HepG2 (cell line): ENCODE results near the gene SNRNP48. TPM values are rescaled to one million over a fixed set of nuclear protein-coding genes. Genes with fewer than 3 reads are reported as not detected.

Experiments used
- ARHGAP35 ChIP-seq: sonication (generic); formaldehyde crosslinking; IDR thresholded peaks from 2 replicates; pipeline ENCODE4 v1.9.0; 2022; ENCODE audit warnings: mild to moderate bottlenecking, inconsistent platforms, moderate library complexity, missing genetic modification reagents, borderline replicate concordance
- ATF3 ChIP-seq: sonication (generic); formaldehyde crosslinking; IDR thresholded peaks from 2 replicates; pipeline ENCODE4 v1.4.0; 2020; ENCODE audit warnings: missing genetic modification reagents
- CC2D1A ChIP-seq: sonication (generic); formaldehyde crosslinking; IDR thresholded peaks from 2 replicates; pipeline ENCODE4 v1.8.1; 2023; ENCODE audit warnings: mild to moderate bottlenecking, missing genetic modification reagents
- CHD2 ChIP-seq: IDR thresholded peaks from 2 replicates; pipeline ENCODE4 v1.6.1; 2011; ENCODE audit warnings: low read depth, low read length, improper control_type of control experiment
- CREM ChIP-seq, 2 experiments: sonication (generic) in 1 of 2; formaldehyde crosslinking in 1 of 2; IDR thresholded peaks; 2 replicates each; pipeline versions ENCODE4 v1.4.0 to v1.6.1; 2016 to 2020; ENCODE audit warnings: antibody characterized with exemption in 1 of 2, mild to moderate bottlenecking in 1 of 2, missing genetic modification reagents in 1 of 2
- FLYWCH1 ChIP-seq: sonication (generic); formaldehyde crosslinking; IDR thresholded peaks from 2 replicates; pipeline ENCODE4 v1.8.1; 2023; ENCODE audit warnings: mild to moderate bottlenecking, missing genetic modification reagents
- FOXP1 ChIP-seq, 2 experiments: fragments of 450-650 bp in 1 of 2; IDR thresholded peaks; 2 replicates each; pipeline ENCODE4 v1.6.1; 2017 to 2018; ENCODE audit warnings: antibody characterized with exemption in 1 of 2
- MBNL3 ChIP-seq: fragments of 250-450 bp; sonication (Bioruptor Pico); conservative IDR thresholded peaks from 2 replicates; pipeline ENCODE4 v1.8.0; 2022; ENCODE audit warnings: mild to moderate bottlenecking, inconsistent platforms
- NR2F1 ChIP-seq, 2 experiments: fragments of 450-650 bp in 1 of 2; formaldehyde crosslinking in 1 of 2; IDR thresholded peaks; 2 replicates each; pipeline versions ENCODE4 v1.5.0 to v1.6.1; 2016 to 2020; ENCODE audit warnings: mild to moderate bottlenecking in 1 of 2, missing compliant biosample characterization in 1 of 2, missing genetic modification reagents in 1 of 2, moderate library complexity in 1 of 2
- RBAK ChIP-seq: sonication (generic); formaldehyde crosslinking; IDR thresholded peaks from 2 replicates; pipeline ENCODE4 v1.5.1; 2020; ENCODE audit warnings: mild to moderate bottlenecking, missing genetic modification reagents
- RBFOX2 ChIP-seq: fragments of 200-400 bp; formaldehyde crosslinking; IDR thresholded peaks from 2 replicates; pipeline ENCODE4 v1.6.1; 2017; ENCODE audit warnings: low read depth, mild to moderate bottlenecking, low read length
- RBM39 ChIP-seq: fragments of 200-400 bp; formaldehyde crosslinking; IDR thresholded peaks from one replicate; pipeline ENCODE4 v1.6.1; 2018; ENCODE audit warnings: antibody characterized with exemption, mild to moderate bottlenecking, low read depth, low read length; ENCODE audit not compliant: poor library complexity, severe bottlenecking
- REST ChIP-seq, 2 experiments: IDR thresholded peaks; 2 replicates each; pipeline ENCODE4 v1.6.1; 2011 to 2012; ENCODE audit warnings: low read length in 2 of 2, borderline replicate concordance in 1 of 2, low read depth in 1 of 2, mild to moderate bottlenecking in 1 of 2, moderate library complexity in 1 of 2
- RFXAP ChIP-seq: sonication (generic); formaldehyde crosslinking; IDR thresholded peaks from 2 replicates; pipeline ENCODE4 v1.4.0; 2020; ENCODE audit warnings: missing genetic modification reagents, borderline replicate concordance
- SAFB2 ChIP-seq: sonication (generic); formaldehyde crosslinking; IDR thresholded peaks from 2 replicates; pipeline ENCODE4 v1.5.1; 2020; ENCODE audit warnings: missing genetic modification reagents, low read depth, mild to moderate bottlenecking, borderline replicate concordance
- SRY ChIP-seq: sonication (generic); formaldehyde crosslinking; IDR thresholded peaks from 2 replicates; pipeline ENCODE4 v1.8.0; 2022; ENCODE audit warnings: mild to moderate bottlenecking, missing genetic modification reagents
- SYNCRIP ChIP-seq: fragments of 200-400 bp; formaldehyde crosslinking; IDR thresholded peaks from 2 replicates; pipeline ENCODE4 v1.6.1; 2018; ENCODE audit warnings: mild to moderate bottlenecking, low read depth, low read length; ENCODE audit not compliant: insufficient read depth
- TBX3 ChIP-seq: fragments of 450-650 bp; IDR thresholded peaks from 2 replicates; pipeline ENCODE4 v1.6.1; 2017; ENCODE audit warnings: antibody characterized with exemption, mild to moderate bottlenecking, inconsistent platforms, borderline replicate concordance
- TCF7 ChIP-seq: sonication (generic); IDR thresholded peaks from 2 replicates; pipeline ENCODE4 v1.6.1; 2016; ENCODE audit warnings: antibody characterized with exemption, low read depth
- THYN1 ChIP-seq: sonication (generic); formaldehyde crosslinking; IDR thresholded peaks from 2 replicates; pipeline ENCODE4 v1.8.1; 2023; ENCODE audit warnings: low read depth, mild to moderate bottlenecking, moderate library complexity, missing genetic modification reagents, borderline replicate concordance
- ZFP36 ChIP-seq: fragments of 150-350 bp; IDR thresholded peaks from 2 replicates; pipeline ENCODE4 v1.6.1; 2018; ENCODE audit warnings: borderline replicate concordance, low read length, low read depth; ENCODE audit not compliant: partially characterized antibody
- ZNF343 ChIP-seq: sonication (generic); formaldehyde crosslinking; IDR thresholded peaks from 2 replicates; pipeline ENCODE4 v1.4.0; 2020; ENCODE audit warnings: mild to moderate bottlenecking, missing genetic modification reagents
- ZNF512 ChIP-seq: sonication (generic); formaldehyde crosslinking; IDR thresholded peaks from 2 replicates; pipeline ENCODE4 v1.4.0; 2020; ENCODE audit warnings: mild to moderate bottlenecking, missing genetic modification reagents
- ZNF776 ChIP-seq: sonication (generic); formaldehyde crosslinking; IDR thresholded peaks from 2 replicates; pipeline ENCODE4 v1.4.0; 2020; ENCODE audit warnings: mild to moderate bottlenecking, missing genetic modification reagents
- polyA plus RNA-seq, 8 experiments: library from polyadenylated mRNA; depleted of rRNA in 3 of 8; stranded (reverse) in 7 of 8; unstranded in 1 of 8; fragments of >200 nt; fragmentation: Illumina TruSeq in 4 of 8; extraction: Trizol in 4 of 8; gene quantifications; 2 replicates each; pipeline versions ENCODE4 v1.2.1 to v1.2.3, GENCODE V29; 2011 to 2016; ENCODE audit warnings: low read depth in 4 of 8, missing spikeins in 1 of 8, mixed read lengths in 1 of 8; ENCODE audit not compliant: insufficient read depth in 1 of 8
- total RNA-seq, 5 experiments: library from RNA; depleted of rRNA; stranded (reverse); fragments of >200 nt; fragmentation: Illumina TruSeq; extraction: Trizol; gene quantifications; 2 replicates each; pipeline ENCODE4 v1.2.3, GENCODE V29; 2016; ENCODE audit warnings: low read depth in 1 of 5

SNRNP48 gene
- total and polyA plus RNA-seq, 2 of the 13 experiments (the other 11 are each of a cell fraction or from before 2014, with no cell fraction given) = 17.5 to 47.5 TPM

- TF ChIP-seq CREM (IDR thresholded peaks at IDR 0.05) (no peak), CREM (CRISPR knock-in tag; IDR thresholded peaks at IDR 0.05) (no peak), ZNF776 (CRISPR knock-in tag) (no peak), RBAK (CRISPR knock-in tag) (no peak), MBNL3 (CRISPR knock-in tag) (no peak), RBM39 (no peak), ARHGAP35 (CRISPR knock-in tag) (no peak), ATF3 (no peak), ZNF512 (no peak), FLYWCH1 (CRISPR knock-in tag) (no peak), SRY (CRISPR knock-in tag) (no peak), SAFB2 (CRISPR knock-in tag) (no peak), CHD2 (no peak), TCF7 (no peak), THYN1 (CRISPR knock-in tag) (no peak), FOXP1 (IDR thresholded peaks at IDR 0.05) (no peak), FOXP1 (CRISPR knock-in tag; IDR thresholded peaks at IDR 0.05) (no peak; the same call in 1 of the 2 replicates), ZFP36 (no peak), RFXAP (CRISPR knock-in tag) (no peak), ZNF343 (peak; percentile 79), CC2D1A (CRISPR knock-in tag) (0 out of 2 replicates have a peak, but pooled peaks have one; percentile 25), SYNCRIP (no peak), RBFOX2 (0 out of 2 replicates have a peak, but pooled peaks have one; percentile 12), TBX3 (no peak), NR2F1 (CRISPR knock-in tag; IDR thresholded peaks at IDR 0.05) (no peak), REST (IDR thresholded peaks at IDR 0.05; ENCODE audit: borderline replicate concordance in 1 of 2, low read depth in 1 of 2, low read length in 2 of 2) (no peak)
These were observed 8.9 kb upstream of the SNRNP48 start (continued) for GRCh38 chr6:7580927-7581618.
